ENCODE results near the gene COQ2.
"Not testable (repeated sequence)": the region's sequence is repeated elsewhere in the genome, so short reads cannot be mapped to it uniquely, and the experiment has no call there.

COQ2 gene

DNA sequence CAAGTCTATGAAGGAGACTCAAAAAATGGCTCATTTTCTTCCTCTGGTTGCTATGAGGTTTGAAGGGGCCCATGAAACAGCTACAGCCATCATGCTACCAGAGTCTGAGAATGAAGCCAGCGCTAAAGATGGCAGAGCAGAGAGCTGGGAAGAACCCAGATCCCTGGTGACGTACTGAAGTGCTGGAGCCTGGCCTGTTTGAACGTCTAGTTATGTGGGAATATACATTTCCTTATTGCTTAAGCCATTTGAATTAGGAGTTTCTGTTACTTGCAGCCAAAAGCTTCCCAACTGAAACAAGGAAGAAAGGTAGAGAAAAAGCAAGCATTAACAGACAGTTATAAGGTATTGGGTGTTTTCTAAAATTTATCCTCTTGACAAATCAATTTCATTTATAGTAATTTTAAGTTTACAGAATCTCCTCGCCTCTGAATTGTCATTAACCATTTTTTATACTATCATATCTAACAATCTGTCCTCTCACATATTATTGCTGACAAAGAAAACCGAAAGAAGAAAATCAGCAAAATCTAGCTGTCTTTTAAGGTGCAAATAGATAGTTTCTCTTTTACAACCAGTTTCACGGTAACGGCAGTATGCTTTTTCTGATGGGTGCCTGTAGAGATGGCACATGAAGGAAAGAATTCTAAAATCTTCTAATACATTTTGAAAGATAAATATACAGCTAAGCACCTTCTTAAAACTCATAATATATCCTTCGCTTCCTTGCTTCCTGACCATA is 8.9 kb upstream of the COQ2 start:
- no peak overlapping the region for H3K4me3 ChIP-seq (ENCODE audit: low read depth, low read length)
- POLR2A ChIA-PET = no interaction called here
- H3K36me3 ChIP-seq (ENCODE audit: control insufficient read depth in 2 of 2, insufficient read depth in 1 of 2, low read length in 2 of 2) = no peaks in the 10 kb centered on the region
- no peaks in the 10 kb centered on the region for H3K4me1 ChIP-seq (ENCODE audit: control insufficient read depth, insufficient read depth, low read length)
- H3K9me3 ChIP-seq (ENCODE audit: control insufficient read depth, insufficient read depth, low read depth, low read length) = no peaks in the 10 kb centered on the region
- no peak for TF ChIP-seq ZNF19 (tag by site-specific recombination; IDR thresholded peaks at IDR 0.05; ENCODE audit: low read depth)
- TF ChIP-seq, protein P1, sequence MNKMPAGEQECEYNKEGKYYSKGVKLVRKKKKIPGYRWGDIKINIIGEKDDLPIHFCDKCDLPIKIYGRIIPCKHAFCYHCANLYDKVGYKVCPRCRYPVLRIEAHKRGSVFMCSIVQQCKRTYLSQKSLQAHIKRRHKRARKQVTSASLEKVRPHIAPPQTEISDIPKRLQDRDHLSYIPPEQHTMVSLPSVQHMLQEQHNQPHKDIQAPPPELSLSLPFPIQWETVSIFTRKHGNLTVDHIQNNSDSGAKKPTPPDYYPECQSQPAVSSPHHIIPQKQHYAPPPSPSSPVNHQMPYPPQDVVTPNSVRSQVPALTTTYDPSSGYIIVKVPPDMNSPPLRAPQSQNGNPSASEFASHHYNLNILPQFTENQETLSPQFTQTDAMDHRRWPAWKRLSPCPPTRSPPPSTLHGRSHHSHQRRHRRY (tag by site-specific recombination; IDR thresholded peaks at IDR 0.05) = no peak
- TF ChIP-seq SP3 (tag by site-specific recombination; IDR thresholded peaks at IDR 0.05) = no peak
- TF ChIP-seq, protein P2, sequence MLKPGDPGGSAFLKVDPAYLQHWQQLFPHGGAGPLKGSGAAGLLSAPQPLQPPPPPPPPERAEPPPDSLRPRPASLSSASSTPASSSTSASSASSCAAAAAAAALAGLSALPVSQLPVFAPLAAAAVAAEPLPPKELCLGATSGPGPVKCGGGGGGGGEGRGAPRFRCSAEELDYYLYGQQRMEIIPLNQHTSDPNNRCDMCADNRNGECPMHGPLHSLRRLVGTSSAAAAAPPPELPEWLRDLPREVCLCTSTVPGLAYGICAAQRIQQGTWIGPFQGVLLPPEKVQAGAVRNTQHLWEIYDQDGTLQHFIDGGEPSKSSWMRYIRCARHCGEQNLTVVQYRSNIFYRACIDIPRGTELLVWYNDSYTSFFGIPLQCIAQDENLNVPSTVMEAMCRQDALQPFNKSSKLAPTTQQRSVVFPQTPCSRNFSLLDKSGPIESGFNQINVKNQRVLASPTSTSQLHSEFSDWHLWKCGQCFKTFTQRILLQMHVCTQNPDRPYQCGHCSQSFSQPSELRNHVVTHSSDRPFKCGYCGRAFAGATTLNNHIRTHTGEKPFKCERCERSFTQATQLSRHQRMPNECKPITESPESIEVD (tag by site-specific recombination; IDR thresholded peaks at IDR 0.05) = no peak
- TF ChIP-seq ZNF580 (tag by site-specific recombination; IDR thresholded peaks at IDR 0.05) = no peak
- no peak for TF ChIP-seq ZNF785 (tag by site-specific recombination; IDR thresholded peaks at IDR 0.05)
- TF ChIP-seq ELK4 (IDR thresholded peaks at IDR 0.05; ENCODE audit: borderline replicate concordance, low read depth, low read length) = no peak
- TF ChIP-seq ZNF280D (tag by site-specific recombination; IDR thresholded peaks at IDR 0.05) = no peak
- no peak for TF ChIP-seq RBAK (tag by site-specific recombination; IDR thresholded peaks at IDR 0.05)
- no peak overlapping the region for H3K27ac ChIP-seq (ENCODE audit: extremely low read depth, low read depth, low read length)
- CTCF ChIA-PET = interaction anchor here (0.6 kb wide), 1 partner anchor 387 kb away, joined by 3 read pairs; no protein-coding TSS in a partner anchor

DNA sequence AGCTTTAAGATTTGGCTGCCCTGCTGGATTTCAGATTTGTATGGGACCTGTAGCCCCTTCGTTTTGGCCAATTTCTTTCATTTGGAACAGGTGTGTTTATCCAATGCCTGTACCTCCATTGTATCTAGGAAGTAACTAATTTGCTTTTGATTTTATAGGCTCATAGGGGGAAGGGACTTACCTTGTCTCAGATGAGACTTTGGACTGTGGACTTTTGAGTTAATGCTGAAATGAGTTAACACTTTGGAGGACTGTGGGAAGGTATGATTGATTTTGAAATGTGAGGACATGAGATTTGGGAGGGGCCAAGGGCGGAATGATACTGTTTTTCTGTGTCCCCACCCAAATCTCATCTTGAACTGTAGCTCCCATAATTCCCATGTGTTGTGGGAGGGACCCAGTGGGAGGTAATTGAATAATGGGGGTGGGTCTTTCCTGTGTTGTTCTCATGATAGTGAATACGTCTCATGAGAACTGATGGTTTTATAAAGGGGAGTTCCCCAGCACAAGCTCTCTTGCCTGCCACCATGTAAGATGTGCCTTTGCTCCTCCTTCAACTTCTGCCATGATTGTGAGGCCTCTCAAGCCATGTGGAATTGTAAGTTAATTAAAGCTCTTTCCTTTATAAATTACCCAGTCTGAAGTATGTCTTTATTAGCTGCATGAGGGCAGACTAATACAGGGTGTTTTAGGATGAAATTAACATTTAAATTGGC is 5.6 kb upstream of the COQ2 start:
- H3K9me3 ChIP-seq (ENCODE audit: control insufficient read depth, insufficient read depth, low read depth, low read length); H3K27ac ChIP-seq (ENCODE audit: extremely low read depth, low read depth, low read length); H3K36me3 ChIP-seq (ENCODE audit: control insufficient read depth in 2 of 2, insufficient read depth in 1 of 2, low read length in 2 of 2); H3K4me1 ChIP-seq (ENCODE audit: control insufficient read depth, insufficient read depth, low read length); H3K4me3 ChIP-seq (ENCODE audit: low read depth, low read length); CTCF ChIA-PET; POLR2A ChIA-PET: not testable (repeated sequence)

DNA sequence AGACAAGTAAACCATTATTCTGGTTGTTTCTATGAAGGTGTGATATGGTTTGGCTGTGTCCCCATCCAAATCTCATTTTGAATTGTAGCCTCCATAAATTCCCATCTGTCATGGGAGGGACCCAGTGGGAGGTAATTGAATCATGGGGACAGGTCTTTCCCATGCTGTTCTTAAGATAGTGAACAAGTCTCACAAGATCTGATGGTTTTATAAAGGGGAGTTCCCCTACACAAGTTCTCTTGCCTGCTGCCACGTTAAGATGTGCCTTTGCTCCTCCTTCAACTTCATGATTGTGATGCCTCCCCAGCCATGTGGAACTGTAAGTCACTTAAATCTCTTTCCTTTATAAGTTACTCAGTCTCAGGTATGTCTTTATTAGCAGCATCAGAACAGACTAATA is 3.8 kb upstream of the COQ2 start:
- POLR2A ChIA-PET; H3K36me3 ChIP-seq (ENCODE audit: control insufficient read depth in 2 of 2, insufficient read depth in 1 of 2, low read length in 2 of 2); CTCF ChIA-PET; H3K9me3 ChIP-seq (ENCODE audit: control insufficient read depth, insufficient read depth, low read depth, low read length); H3K27ac ChIP-seq (ENCODE audit: extremely low read depth, low read depth, low read length); H3K4me1 ChIP-seq (ENCODE audit: control insufficient read depth, insufficient read depth, low read length); H3K4me3 ChIP-seq (ENCODE audit: low read depth, low read length): not testable (repeated sequence)
